Measurements from ENCODE around the gene LRRC34.

LRRC34 gene

DNA sequence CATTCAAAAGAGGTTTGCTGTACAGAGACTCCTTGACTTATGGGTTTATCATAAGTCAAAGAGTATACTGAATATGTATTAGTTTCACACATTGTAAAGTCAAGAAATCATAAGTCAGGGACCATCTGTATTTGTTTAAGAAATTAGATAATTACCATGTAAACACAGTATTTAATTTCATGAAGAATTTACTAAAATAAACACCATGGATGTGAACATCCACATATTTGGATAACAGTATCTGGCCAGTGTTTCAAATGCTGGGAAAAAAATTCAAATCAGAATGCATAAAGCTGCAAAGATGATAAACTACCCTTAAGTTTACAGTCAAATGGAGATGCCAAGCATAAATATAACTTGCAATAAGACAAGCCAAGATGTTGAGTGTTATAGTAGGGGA lies 22.5 kb downstream of the LRRC34 start:
- no peak overlapping the region for H3K9ac ChIP-seq (ENCODE audit: low read length in 5 of 5)
- no peaks in the 10 kb centered on the region for H3K4me1 ChIP-seq (ENCODE audit: control insufficient read depth in 5 of 5, insufficient read depth in 5 of 5, low read length in 5 of 5)
- no peak overlapping the region for H3K27ac ChIP-seq (ENCODE audit: low read depth, low read length)
- peaks cover 39 to 45% (median 41%) of the 10 kb centered on the region in 5 donors for H3K36me3 ChIP-seq (ENCODE audit: control insufficient read depth in 5 of 5, insufficient read depth in 5 of 5, low read length in 5 of 5)
- H3K9me3 ChIP-seq (ENCODE audit: control insufficient read depth in 5 of 5, low read length in 5 of 5): no peaks in the 10 kb centered on the region
- no peak overlapping the region for H3K4me3 ChIP-seq (ENCODE audit: low read depth in 1 of 5, low read length in 5 of 5)
- no peaks in the 10 kb centered on the region for H3K27me3 ChIP-seq (ENCODE audit: control insufficient read depth in 5 of 5, insufficient read depth in 4 of 5, low read length in 5 of 5)

DNA sequence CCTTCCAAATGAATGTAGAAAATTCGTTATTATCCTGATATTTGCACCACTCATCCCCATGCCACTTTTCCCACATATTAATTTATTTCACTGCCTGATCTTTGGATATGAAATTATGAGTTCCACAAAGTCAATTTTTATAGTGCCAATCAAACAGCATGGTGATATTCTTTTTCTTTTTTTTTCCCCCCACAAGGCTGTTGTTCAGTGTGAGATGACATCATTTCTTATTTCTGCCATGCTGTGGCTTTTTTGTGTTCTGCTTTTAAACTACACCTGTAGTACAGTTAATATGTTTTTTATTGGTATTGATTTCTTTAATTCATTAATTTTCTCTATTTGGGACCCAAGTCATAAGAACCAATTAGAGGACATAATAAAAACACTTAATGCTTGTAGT lies 24.9 kb downstream of the LRRC34 start:
- H3K9ac ChIP-seq (ENCODE audit: low read length in 5 of 5): no peak overlapping the region
- H3K36me3 ChIP-seq (ENCODE audit: control insufficient read depth in 5 of 5, insufficient read depth in 5 of 5, low read length in 5 of 5): peaks cover 41 to 55% (median 54%) of the 10 kb centered on the region in 5 donors

GRCh38 chr3:169787120-169787519 lies 25.6 kb downstream of the LRRC34 start:
- Histone ChIP-seq H3K9me3 (ENCODE audit: control insufficient read depth in 5 of 5, low read length in 5 of 5) (no peaks in the 10 kb centered on the region), H3K36me3 (ENCODE audit: control insufficient read depth in 5 of 5, insufficient read depth in 5 of 5, low read length in 5 of 5) (peaks cover 42 to 59% (median 56%) of the 10 kb centered on the region in 5 donors), H3K27me3 (ENCODE audit: control insufficient read depth in 5 of 5, insufficient read depth in 4 of 5, low read length in 5 of 5) (no peaks in the 10 kb centered on the region), H3K4me1 (ENCODE audit: control insufficient read depth in 5 of 5, insufficient read depth in 5 of 5, low read length in 5 of 5) (no peaks in the 10 kb centered on the region), H3K4me3 (ENCODE audit: low read depth in 1 of 5, low read length in 5 of 5) (no peak overlapping the region), H3K27ac (ENCODE audit: low read depth, low read length) (no peak overlapping the region), H3K9ac (ENCODE audit: low read length in 5 of 5) (no peak overlapping the region)

More for the DNA sequence above, 24.9 kb downstream of the LRRC34 start:
- Histone ChIP-seq H3K27ac (ENCODE audit: low read depth, low read length) (no peak overlapping the region), H3K9me3 (ENCODE audit: control insufficient read depth in 5 of 5, low read length in 5 of 5) (no peaks in the 10 kb centered on the region), H3K4me3 (ENCODE audit: low read depth in 1 of 5, low read length in 5 of 5) (no peak overlapping the region), H3K4me1 (ENCODE audit: control insufficient read depth in 5 of 5, insufficient read depth in 5 of 5, low read length in 5 of 5) (no peaks in the 10 kb centered on the region), H3K27me3 (ENCODE audit: control insufficient read depth in 5 of 5, insufficient read depth in 4 of 5, low read length in 5 of 5) (no peaks in the 10 kb centered on the region)

- no peak overlapping the region for H3K27ac ChIP-seq (ENCODE audit: low read depth, low read length)
- peaks cover 60 to 86% (median 78%) of the 10 kb centered on the region in 5 donors for H3K36me3 ChIP-seq (ENCODE audit: control insufficient read depth in 5 of 5, insufficient read depth in 5 of 5, low read length in 5 of 5)
- no peaks in the 10 kb centered on the region for H3K4me1 ChIP-seq (ENCODE audit: control insufficient read depth in 5 of 5, insufficient read depth in 5 of 5, low read length in 5 of 5)
- H3K27me3 ChIP-seq (ENCODE audit: control insufficient read depth in 5 of 5, insufficient read depth in 4 of 5, low read length in 5 of 5): no peaks in the 10 kb centered on the region
- H3K9ac ChIP-seq (ENCODE audit: low read length in 5 of 5): no peak overlapping the region
- no peaks in the 10 kb centered on the region for H3K9me3 ChIP-seq (ENCODE audit: control insufficient read depth in 5 of 5, low read length in 5 of 5)
- H3K4me3 ChIP-seq (ENCODE audit: low read depth in 1 of 5, low read length in 5 of 5): no peak overlapping the region
Observed at GRCh38 chr3:169781209-169781855, 31.4 kb downstream of the LRRC34 start.

GRCh38 chr3:169780742-169781141 lies 32.0 kb downstream of the LRRC34 start:
- H3K27ac ChIP-seq (ENCODE audit: low read depth, low read length): no peak overlapping the region
- no peaks in the 10 kb centered on the region for H3K27me3 ChIP-seq (ENCODE audit: control insufficient read depth in 5 of 5, insufficient read depth in 4 of 5, low read length in 5 of 5)
- H3K9me3 ChIP-seq (ENCODE audit: control insufficient read depth in 5 of 5, low read length in 5 of 5): no peaks in the 10 kb centered on the region
- H3K4me3 ChIP-seq (ENCODE audit: low read depth in 1 of 5, low read length in 5 of 5): no peak overlapping the region
- peaks cover 55 to 85% (median 74%) of the 10 kb centered on the region in 5 donors for H3K36me3 ChIP-seq (ENCODE audit: control insufficient read depth in 5 of 5, insufficient read depth in 5 of 5, low read length in 5 of 5)
- H3K9ac ChIP-seq (ENCODE audit: low read length in 5 of 5): no peak overlapping the region
- H3K4me1 ChIP-seq (ENCODE audit: control insufficient read depth in 5 of 5, insufficient read depth in 5 of 5, low read length in 5 of 5): peaks cover 0 to 4% (median 0%) of the 10 kb centered on the region in 5 donors

- Histone ChIP-seq H3K4me1 (ENCODE audit: control insufficient read depth in 5 of 5, insufficient read depth in 5 of 5, low read length in 5 of 5) (peaks cover 4 to 20% (median 17%) of the 10 kb centered on the region in 5 donors), H3K9ac (ENCODE audit: low read length in 5 of 5) (no peak overlapping the region), H3K27me3 (ENCODE audit: control insufficient read depth in 5 of 5, insufficient read depth in 4 of 5, low read length in 5 of 5) (no peaks in the 10 kb centered on the region), H3K4me3 (ENCODE audit: low read depth in 1 of 5, low read length in 5 of 5) (no peak overlapping the region), H3K27ac (ENCODE audit: low read depth, low read length) (no peak overlapping the region), H3K36me3 (ENCODE audit: control insufficient read depth in 5 of 5, insufficient read depth in 5 of 5, low read length in 5 of 5) (peaks cover 49 to 69% (median 55%) of the 10 kb centered on the region in 5 donors), H3K9me3 (ENCODE audit: control insufficient read depth in 5 of 5, low read length in 5 of 5) (no peaks in the 10 kb centered on the region)
Observed at GRCh38 chr3:169777822-169778221, 34.9 kb downstream of the LRRC34 start.

DNA sequence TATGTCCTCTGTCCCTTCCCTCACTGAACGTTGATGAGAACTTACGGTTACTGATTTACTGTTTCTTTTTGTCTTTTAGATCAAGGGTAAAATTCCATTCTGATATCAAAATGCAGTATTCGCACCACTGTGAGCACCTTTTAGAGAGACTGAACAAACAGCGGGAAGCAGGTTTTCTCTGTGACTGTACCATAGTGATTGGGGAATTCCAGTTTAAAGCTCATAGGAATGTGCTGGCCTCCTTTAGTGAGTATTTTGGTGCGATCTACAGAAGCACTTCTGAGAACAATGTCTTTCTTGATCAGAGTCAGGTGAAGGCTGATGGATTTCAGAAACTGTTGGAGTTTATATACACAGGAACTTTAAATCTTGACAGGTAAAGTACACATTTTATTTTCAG lies 38.5 kb downstream of the LRRC34 start:
- Histone ChIP-seq H3K9me3 (ENCODE audit: control insufficient read depth in 5 of 5, low read length in 5 of 5) (no peaks in the 10 kb centered on the region), H3K4me3 (ENCODE audit: low read depth in 1 of 5, low read length in 5 of 5) (peak overlapping the region; percentile 76 to 94 (median 86)), H3K27ac (ENCODE audit: low read depth, low read length) (peak overlapping the region; percentile 99), H3K9ac (ENCODE audit: low read length in 5 of 5) (peak overlapping the region; percentile 75 to 99 (median 96)), H3K27me3 (ENCODE audit: control insufficient read depth in 5 of 5, insufficient read depth in 4 of 5, low read length in 5 of 5) (no peaks in the 10 kb centered on the region), H3K4me1 (ENCODE audit: control insufficient read depth in 5 of 5, insufficient read depth in 5 of 5, low read length in 5 of 5) (peaks cover 5 to 29% (median 18%) of the 10 kb centered on the region in 5 donors), H3K36me3 (ENCODE audit: control insufficient read depth in 5 of 5, insufficient read depth in 5 of 5, low read length in 5 of 5) (peaks cover 21 to 37% (median 26%) of the 10 kb centered on the region in 5 donors)

GRCh38 chr3:169772897-169773816 lies 39.5 kb downstream of the LRRC34 start, which contains the start of gene MYNN:
Gene MYNN, plus strand, starts transcription at chr3:169773396. Its CDS starts 900 bp downstream, at chr3:169774296.
- Histone ChIP-seq H3K4me1 (ENCODE audit: control insufficient read depth in 5 of 5, insufficient read depth in 5 of 5, low read length in 5 of 5) (peaks cover 5 to 29% (median 18%) of the 10 kb centered on the region in 5 donors), H3K27me3 (ENCODE audit: control insufficient read depth in 5 of 5, insufficient read depth in 4 of 5, low read length in 5 of 5) (no peaks in the 10 kb centered on the region), H3K4me3 (ENCODE audit: low read depth in 1 of 5, low read length in 5 of 5) (peak within 1 kb of the TSS; percentile 76 to 94 (median 86)), H3K9me3 (ENCODE audit: control insufficient read depth in 5 of 5, low read length in 5 of 5) (no peaks in the 10 kb centered on the region), H3K9ac (ENCODE audit: low read length in 5 of 5) (peak within 1 kb of the TSS; percentile 75 to 99 (median 96)), H3K36me3 (ENCODE audit: control insufficient read depth in 5 of 5, insufficient read depth in 5 of 5, low read length in 5 of 5) (peaks cover 14 to 29% (median 19%) of the 10 kb centered on the region in 5 donors), H3K27ac (ENCODE audit: low read depth, low read length) (peak within 1 kb of the TSS; percentile 99)

- Histone ChIP-seq H3K4me1 (ENCODE audit: control insufficient read depth in 5 of 5, insufficient read depth in 5 of 5, low read length in 5 of 5) (peaks cover 5 to 29% (median 18%) of the 10 kb centered on the region in 5 donors), H3K9me3 (ENCODE audit: control insufficient read depth in 5 of 5, low read length in 5 of 5) (no peaks in the 10 kb centered on the region), H3K9ac (ENCODE audit: low read length in 5 of 5) (peak overlapping the region; percentile 75 to 99 (median 96)), H3K27ac (ENCODE audit: low read depth, low read length) (peak overlapping the region; percentile 99), H3K4me3 (ENCODE audit: low read depth in 1 of 5, low read length in 5 of 5) (peak overlapping the region; percentile 76 to 94 (median 86)), H3K36me3 (ENCODE audit: control insufficient read depth in 5 of 5, insufficient read depth in 5 of 5, low read length in 5 of 5) (peaks cover 8 to 22% (median 12%) of the 10 kb centered on the region in 5 donors), H3K27me3 (ENCODE audit: control insufficient read depth in 5 of 5, insufficient read depth in 4 of 5, low read length in 5 of 5) (no peaks in the 10 kb centered on the region)
Observed at GRCh38 chr3:169772305-169772896, 40.3 kb downstream of the LRRC34 start.

Data from subcutaneous abdominal adipose tissue (tissue), 5 donors.